ENCODE measurements around the gene SOX1. TPM values are rescaled to one million over a fixed set of nuclear protein-coding genes. Genes with fewer than 3 reads are reported as not detected.
A peak's percentile ranks its signal among the peaks of the same experiment; 100 is the strongest.

Gene SOX1
- total RNA-seq, 2 experiments from 2014 or later = not detected

DNA sequence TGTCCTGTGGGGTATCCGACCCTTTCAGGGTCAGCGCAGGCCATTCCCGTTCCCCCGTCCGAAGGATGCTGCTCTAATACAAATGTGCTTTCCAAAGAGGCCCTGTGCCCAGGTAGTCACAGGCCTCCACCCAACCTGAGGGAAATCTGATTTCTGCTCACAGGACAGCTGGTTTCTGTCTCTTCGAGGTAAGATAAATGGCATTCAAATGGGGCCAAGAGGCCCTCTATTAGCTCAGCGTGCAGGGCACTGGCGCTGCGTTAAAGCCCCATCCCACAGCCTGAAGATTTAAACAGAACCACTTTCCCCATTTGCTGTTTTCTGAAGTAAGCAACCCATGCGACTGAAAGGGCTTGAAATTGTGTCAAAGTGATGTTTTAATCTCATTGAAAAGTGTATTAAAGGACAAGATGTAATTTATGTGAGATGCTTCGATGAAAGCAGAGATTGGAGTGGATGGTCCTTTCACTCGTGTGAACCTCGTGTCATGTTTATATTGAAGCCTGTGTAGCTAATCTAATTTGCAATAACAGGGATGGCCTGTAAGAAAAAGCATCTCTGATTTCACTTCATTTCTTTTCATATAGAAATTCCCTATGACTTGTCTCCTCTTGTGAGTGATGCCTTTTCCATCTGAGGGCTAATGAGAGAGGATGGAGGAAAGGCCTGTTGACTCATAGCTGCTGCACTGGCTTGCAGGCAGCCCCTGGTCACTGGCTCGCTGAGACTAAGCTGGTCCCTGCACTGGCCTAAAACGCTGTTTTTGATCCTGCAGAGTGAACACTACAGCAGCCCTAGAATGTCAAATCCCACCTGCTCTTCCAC, 7.3 kb upstream of the SOX1 start:
- ATAC-seq = no peak
- CTCF ChIA-PET = no interaction called here
- H3K9me3 Mint-ChIP-seq (ENCODE audit: low read depth) = no peaks in the 10 kb centered on the region
- DNase-seq = no peak
- POLR2A ChIA-PET = no interaction called here
- no peak overlapping the region for H3K4me3 Mint-ChIP-seq
- peaks cover 75% of the 10 kb centered on the region for H3K27me3 Mint-ChIP-seq
- H3K27ac Mint-ChIP-seq = no peak overlapping the region
- peaks cover 4% of the 10 kb centered on the region for H3K4me1 Mint-ChIP-seq
- intact Hi-C loops (cut with DNase I, micrococcal nuclease) = loop anchor here in 1 of 2 experiments (5.0 kb wide), 1 partner anchor 43 kb away; no protein-coding TSS in a partner anchor
- H3K36me3 Mint-ChIP-seq (ENCODE audit: low read depth) = peaks cover 8% of the 10 kb centered on the region

DNA sequence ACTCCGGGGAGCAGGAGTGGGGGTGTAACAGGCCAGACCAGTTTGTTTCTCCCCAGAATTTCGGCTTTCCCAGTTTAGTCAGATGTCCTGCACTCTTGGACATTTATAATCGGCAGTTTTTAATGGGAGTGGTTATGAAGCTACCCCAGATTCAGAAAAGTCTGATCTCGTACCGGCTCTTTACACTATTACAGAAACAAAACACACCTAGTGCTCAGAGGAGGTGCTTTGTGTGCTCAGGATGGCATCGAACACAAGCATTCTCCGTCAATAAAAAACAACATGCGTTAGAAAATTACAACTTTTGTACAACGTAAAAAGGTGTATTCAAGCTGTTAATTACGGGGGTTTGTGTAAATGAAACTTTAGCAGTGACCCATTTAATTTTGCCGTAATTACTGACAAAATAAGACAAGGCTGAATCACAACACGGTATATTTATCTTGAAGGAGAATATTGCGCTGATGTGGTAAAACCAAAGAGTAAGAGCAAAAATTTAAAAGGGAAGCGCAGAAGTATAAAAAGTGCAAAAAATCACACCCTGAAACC, 6.6 kb upstream of the SOX1 start:
- H3K27me3 Mint-ChIP-seq = peaks cover 73% of the 10 kb centered on the region
- H3K27ac Mint-ChIP-seq = no peak overlapping the region
- ATAC-seq (no peak), DNase-seq (no peak)
- POLR2A ChIA-PET = no interaction called here
- CTCF ChIA-PET = interaction anchor here (1.4 kb wide), 1 partner anchor 16 kb away, joined by 4 read pairs; no protein-coding TSS in a partner anchor
- H3K36me3 Mint-ChIP-seq (ENCODE audit: low read depth) = peaks cover 3% of the 10 kb centered on the region
- H3K4me3 Mint-ChIP-seq = no peak overlapping the region
- H3K9me3 Mint-ChIP-seq (ENCODE audit: low read depth) = no peaks in the 10 kb centered on the region
- intact Hi-C loops (cut with DNase I, micrococcal nuclease) = loop anchor here in 1 of 2 experiments (5.0 kb wide), 1 partner anchor 42 kb away; no protein-coding TSS in a partner anchor
- H3K4me1 Mint-ChIP-seq = peaks cover 4% of the 10 kb centered on the region

DNA sequence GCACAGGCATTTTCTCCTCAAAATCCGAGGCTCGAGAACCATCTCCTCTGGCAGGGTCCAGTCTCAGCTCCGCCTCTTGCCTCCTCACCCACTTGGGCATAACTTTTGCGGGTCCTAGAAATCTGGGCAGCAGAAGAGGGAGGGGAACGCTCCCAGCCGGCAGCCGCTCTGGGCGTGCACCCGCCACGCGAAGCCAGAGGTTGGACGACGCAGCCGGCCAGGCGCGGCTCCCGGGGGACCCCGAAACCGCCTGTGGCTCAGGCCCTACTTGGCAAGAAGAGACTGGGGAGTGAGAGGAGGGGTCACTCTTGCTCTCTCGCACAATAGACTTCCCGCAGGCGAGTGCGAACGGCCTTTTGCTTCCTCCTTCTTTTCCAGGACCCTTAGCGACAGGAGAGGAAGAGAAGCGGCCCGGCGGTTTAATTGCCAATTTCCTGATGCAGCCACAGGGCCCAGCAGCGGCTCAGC, 6.0 kb upstream of the SOX1 start:
- intact Hi-C loops (cut with DNase I, micrococcal nuclease) = loop anchor here in 1 of 2 experiments (5.0 kb wide), 1 partner anchor 41 kb away; no protein-coding TSS in a partner anchor
- Mint-ChIP-seq H3K9me3 (ENCODE audit: low read depth) (no peaks in the 10 kb centered on the region), H3K4me3 (no peak overlapping the region), H3K27me3 (peaks cover 75% of the 10 kb centered on the region), H3K36me3 (ENCODE audit: low read depth) (peaks cover 3% of the 10 kb centered on the region), H3K4me1 (peaks cover 8% of the 10 kb centered on the region), H3K27ac (no peak overlapping the region)
- ChIA-PET CTCF (interaction anchor here (0.7 to 1.4 kb wide), 2 partner anchors 16 to 1747 kb away, joined by 3 to 4 read pairs; no protein-coding TSS in a partner anchor), POLR2A (no interaction called here)
- DNase-seq (no peak), ATAC-seq (no peak)

DNA sequence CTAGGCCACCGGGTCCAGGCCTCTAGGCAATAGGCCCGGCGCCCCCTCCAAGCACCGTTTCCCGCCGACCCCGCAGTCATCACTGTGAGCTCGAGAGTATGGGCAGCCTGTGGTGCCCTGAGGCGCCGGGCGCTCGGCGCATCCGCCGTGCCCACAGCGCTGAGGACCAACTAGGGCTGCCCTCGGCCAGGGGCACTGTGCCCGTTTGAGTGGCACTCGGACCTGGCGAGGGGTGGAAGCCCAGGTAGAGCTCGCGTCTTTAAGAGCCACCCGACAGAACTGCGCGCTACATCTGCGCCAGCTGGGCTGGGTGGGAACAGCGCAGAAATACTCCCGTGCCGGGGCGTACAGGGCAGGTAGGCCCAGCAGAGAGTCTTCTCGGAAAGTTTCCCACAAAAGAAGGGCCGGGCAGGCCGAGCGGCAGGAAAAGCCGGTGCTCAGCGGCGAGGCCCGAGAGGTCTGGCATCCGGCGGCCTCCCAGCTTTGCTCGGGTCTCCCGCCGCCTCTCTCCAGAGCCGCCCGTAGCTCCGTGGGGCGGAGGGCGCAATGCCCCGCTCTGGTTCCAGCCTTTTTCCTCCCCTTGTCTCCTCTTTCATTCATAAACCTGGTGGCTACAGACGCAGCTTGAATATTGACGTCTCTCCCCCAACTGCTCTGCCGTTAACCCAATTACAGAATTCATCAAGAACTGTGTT, 5.4 kb upstream of the SOX1 start:
- CTCF ChIA-PET = interaction anchor here (0.7 to 1.4 kb wide), 2 partner anchors 15 to 1748 kb away, joined by 3 to 4 read pairs; no protein-coding TSS in a partner anchor
- H3K4me3 Mint-ChIP-seq = no peak overlapping the region
- no peak overlapping the region for H3K27ac Mint-ChIP-seq
- peaks cover 3% of the 10 kb centered on the region for H3K36me3 Mint-ChIP-seq (ENCODE audit: low read depth)
- H3K4me1 Mint-ChIP-seq = peaks cover 13% of the 10 kb centered on the region
- DNase-seq (no peak), ATAC-seq (no peak)
- H3K27me3 Mint-ChIP-seq = peaks cover 78% of the 10 kb centered on the region
- intact Hi-C loops (cut with DNase I, micrococcal nuclease) = loop anchor here (2.0 to 5.0 kb wide), 2 partner anchors 41 to 45 kb away; no protein-coding TSS in a partner anchor
- H3K9me3 Mint-ChIP-seq (ENCODE audit: low read depth) = no peaks in the 10 kb centered on the region
- POLR2A ChIA-PET = no interaction called here

DNA sequence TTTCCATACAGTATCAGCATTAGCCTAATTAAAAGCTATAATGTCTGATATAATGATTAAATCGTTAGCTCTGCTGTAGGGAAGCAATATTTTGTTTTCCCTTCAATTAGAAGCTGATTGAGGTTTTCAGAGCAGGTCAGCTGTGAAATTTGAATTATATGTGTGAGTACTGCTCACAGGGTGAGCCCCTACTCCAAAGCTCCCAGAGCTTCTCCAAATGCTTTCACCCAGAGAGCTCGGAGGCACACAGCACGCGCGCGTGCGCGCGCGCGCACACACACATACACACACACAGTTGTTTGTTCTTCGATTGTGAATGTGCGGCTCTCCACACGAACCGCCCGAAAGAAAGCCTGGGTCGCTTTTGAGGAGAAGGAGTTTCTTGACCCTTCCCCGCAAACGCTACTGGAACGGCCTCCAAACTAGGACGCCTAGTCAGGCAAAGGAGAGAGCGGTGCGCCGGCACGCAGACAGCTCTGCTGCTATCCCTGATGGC, 4.8 kb upstream of the SOX1 start:
- ChIA-PET CTCF (interaction anchor here (1.4 kb wide), 1 partner anchor 15 kb away, joined by 4 read pairs; no protein-coding TSS in a partner anchor), POLR2A (interaction anchor here (0.6 kb wide), 1 partner anchor 544 kb away, joined by 5 read pairs; no protein-coding TSS in a partner anchor)
- Mint-ChIP-seq H3K27ac (no peak overlapping the region), H3K9me3 (ENCODE audit: low read depth) (no peaks in the 10 kb centered on the region), H3K36me3 (ENCODE audit: low read depth) (peaks cover 3% of the 10 kb centered on the region), H3K4me3 (no peak overlapping the region), H3K27me3 (peaks cover 74% of the 10 kb centered on the region), H3K4me1 (peaks cover 13% of the 10 kb centered on the region)
- intact Hi-C loops (cut with DNase I, micrococcal nuclease) = loop anchor here (2.0 to 5.0 kb wide), 2 partner anchors 40 to 45 kb away; no protein-coding TSS in a partner anchor
- no peak for DNase-seq
- ATAC-seq = no peak

DNA sequence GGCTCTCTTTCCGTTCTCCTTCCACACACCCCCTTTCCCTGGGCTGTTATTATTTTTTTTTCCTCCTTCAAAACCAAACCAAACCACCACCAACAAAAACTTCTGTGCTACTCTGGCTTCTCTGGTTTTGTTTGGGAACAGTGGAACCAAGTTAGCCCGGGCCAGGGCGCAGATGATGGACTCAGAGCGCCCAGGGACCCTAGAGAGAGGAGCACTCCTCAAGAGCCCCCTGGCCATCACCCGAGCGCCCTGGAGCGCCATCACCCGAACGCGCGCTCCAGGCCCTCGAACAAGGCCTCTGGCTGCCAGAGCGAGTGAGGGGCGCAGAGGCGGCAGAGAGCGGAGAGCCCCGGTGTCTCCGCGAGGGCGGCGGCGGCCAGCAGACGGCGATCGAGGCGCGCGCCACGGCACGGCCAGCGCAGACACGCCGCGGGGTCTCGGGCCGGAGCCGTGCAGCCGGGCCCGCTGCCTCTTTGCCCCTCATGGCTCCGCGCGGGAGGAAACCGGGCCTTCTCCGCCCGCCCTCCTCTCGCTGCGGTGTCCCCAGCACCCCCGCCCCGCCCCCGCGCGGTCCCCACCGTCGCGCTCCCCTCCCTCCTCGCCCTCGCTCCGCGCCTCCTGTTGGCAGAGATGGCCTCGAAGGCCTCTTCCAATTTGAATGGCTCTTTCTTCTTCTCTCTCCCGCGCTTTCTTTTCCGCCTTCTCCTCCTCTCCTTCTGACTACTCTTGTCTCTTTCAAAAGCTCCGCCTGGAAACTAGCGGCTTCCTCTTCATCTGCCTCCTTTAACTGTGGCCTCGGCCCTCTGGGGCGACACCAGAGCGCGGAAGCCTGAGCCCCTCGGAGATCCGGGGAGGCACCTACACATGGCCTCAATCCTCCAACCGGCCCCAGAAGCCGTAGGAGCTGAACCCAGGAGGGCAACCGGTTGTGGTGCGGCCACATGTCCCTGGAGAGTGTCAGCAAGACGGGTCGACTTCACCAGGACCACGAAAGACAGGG, 4.1 kb upstream of the SOX1 start:
- no peaks in the 10 kb centered on the region for H3K9me3 Mint-ChIP-seq (ENCODE audit: low read depth)
- DNase-seq (no peak), ATAC-seq (no peak)
- no peak overlapping the region for H3K4me3 Mint-ChIP-seq
- H3K27ac Mint-ChIP-seq = no peak overlapping the region
- H3K27me3 Mint-ChIP-seq = peaks cover 69% of the 10 kb centered on the region
- CTCF ChIA-PET = no interaction called here
- peaks cover 3% of the 10 kb centered on the region for H3K36me3 Mint-ChIP-seq (ENCODE audit: low read depth)
- intact Hi-C loops (cut with DNase I, micrococcal nuclease) = loop anchor here (2.0 to 5.0 kb wide), 2 partner anchors 39 to 44 kb away; no protein-coding TSS in a partner anchor
- peaks cover 11% of the 10 kb centered on the region for H3K4me1 Mint-ChIP-seq
- POLR2A ChIA-PET = interaction anchor here (0.6 kb wide), 1 partner anchor 543 kb away, joined by 5 read pairs; no protein-coding TSS in a partner anchor

DNA sequence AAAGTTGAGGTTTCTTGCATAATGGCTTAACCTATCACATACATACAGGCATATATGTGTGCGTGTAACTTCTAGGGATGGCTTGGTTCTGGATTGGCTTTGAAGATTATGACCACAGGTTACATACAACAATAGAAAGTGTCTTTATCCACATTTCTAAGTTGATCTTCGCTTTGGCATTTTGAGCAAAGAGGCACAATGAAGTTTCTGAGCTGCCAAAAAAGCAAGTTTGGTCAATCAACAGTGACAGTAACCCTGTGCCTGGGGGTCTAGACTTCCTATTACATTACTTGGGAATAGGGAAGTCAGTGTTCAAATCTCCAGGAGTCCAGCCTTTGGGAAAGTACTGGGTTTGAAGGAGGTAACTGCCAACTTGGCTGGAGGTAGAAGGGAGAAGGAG, 3.1 kb upstream of the SOX1 start:
- POLR2A ChIA-PET = no interaction called here
- no peak overlapping the region for H3K4me3 Mint-ChIP-seq
- peaks cover 61% of the 10 kb centered on the region for H3K27me3 Mint-ChIP-seq
- ATAC-seq (no peak), DNase-seq (no peak)
- H3K4me1 Mint-ChIP-seq = peaks cover 11% of the 10 kb centered on the region
- peaks cover 3% of the 10 kb centered on the region for H3K36me3 Mint-ChIP-seq (ENCODE audit: low read depth)
- H3K9me3 Mint-ChIP-seq (ENCODE audit: low read depth) = no peaks in the 10 kb centered on the region
- intact Hi-C loops (cut with DNase I, micrococcal nuclease) = loop anchor here (2.0 to 5.0 kb wide), 2 partner anchors 38 to 43 kb away; no protein-coding TSS in a partner anchor
- CTCF ChIA-PET = no interaction called here
- H3K27ac Mint-ChIP-seq = no peak overlapping the region

DNA sequence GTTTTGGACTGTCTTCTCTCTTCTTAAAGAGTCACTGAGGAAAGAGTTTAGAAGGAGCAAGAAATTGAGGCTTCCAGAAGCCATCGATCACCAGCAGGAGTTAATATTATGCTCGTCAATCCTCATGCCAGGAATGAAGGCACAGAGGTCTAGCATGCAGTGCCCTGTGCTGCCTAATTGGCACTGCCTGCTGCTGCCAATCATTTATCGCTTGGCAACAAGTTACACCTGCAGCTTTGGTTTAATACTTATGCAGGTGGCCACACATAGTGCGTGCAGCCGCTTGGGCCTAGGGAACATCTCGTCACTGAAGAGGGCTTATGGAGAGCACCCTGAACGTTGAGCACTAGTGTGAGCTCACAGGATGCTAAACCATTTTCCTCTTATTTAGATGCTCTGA, 2.7 kb upstream of the SOX1 start:
- Mint-ChIP-seq H3K9me3 (ENCODE audit: low read depth) (no peaks in the 10 kb centered on the region), H3K27me3 (peaks cover 61% of the 10 kb centered on the region), H3K27ac (no peak overlapping the region), H3K4me1 (peaks cover 11% of the 10 kb centered on the region), H3K4me3 (no peak overlapping the region), H3K36me3 (ENCODE audit: low read depth) (peaks cover 7% of the 10 kb centered on the region)
- intact Hi-C loops (cut with DNase I, micrococcal nuclease) = loop anchor here in 1 of 2 experiments (5.0 kb wide), 1 partner anchor 38 kb away; no protein-coding TSS in a partner anchor
- DNase-seq (no peak), ATAC-seq (no peak)
- CTCF ChIA-PET = no interaction called here
- POLR2A ChIA-PET = no interaction called here

DNA sequence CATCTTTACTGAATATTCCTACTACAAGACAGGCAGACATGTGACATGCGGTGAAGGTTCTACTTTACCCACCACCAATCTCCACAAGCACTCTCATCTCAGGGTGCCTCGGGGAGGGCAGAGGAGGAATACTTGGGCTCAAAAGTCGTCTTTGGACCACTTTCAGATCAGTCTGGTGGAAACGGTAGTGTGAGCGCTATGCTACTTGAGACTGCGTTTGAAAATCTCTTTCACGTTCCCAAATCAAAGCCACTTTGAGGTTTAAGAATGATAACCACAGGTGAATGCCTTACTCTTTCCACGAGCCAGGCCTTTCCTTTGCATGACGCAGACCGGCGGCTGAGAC, 1.5 kb upstream of the SOX1 start:
- Mint-ChIP-seq H3K27ac (no peak overlapping the region), H3K9me3 (ENCODE audit: low read depth) (peaks cover under 1% of the 10 kb centered on the region), H3K4me3 (peak overlapping the region; percentile 48), H3K4me1 (peaks cover 11% of the 10 kb centered on the region), H3K36me3 (ENCODE audit: low read depth) (peaks cover 9% of the 10 kb centered on the region), H3K27me3 (peaks cover 60% of the 10 kb centered on the region)
- ChIA-PET POLR2A (no interaction called here), CTCF (no interaction called here)
- ATAC-seq (no peak), DNase-seq (no peak)
- intact Hi-C loops (cut with DNase I, micrococcal nuclease) = no loop called here

DNA sequence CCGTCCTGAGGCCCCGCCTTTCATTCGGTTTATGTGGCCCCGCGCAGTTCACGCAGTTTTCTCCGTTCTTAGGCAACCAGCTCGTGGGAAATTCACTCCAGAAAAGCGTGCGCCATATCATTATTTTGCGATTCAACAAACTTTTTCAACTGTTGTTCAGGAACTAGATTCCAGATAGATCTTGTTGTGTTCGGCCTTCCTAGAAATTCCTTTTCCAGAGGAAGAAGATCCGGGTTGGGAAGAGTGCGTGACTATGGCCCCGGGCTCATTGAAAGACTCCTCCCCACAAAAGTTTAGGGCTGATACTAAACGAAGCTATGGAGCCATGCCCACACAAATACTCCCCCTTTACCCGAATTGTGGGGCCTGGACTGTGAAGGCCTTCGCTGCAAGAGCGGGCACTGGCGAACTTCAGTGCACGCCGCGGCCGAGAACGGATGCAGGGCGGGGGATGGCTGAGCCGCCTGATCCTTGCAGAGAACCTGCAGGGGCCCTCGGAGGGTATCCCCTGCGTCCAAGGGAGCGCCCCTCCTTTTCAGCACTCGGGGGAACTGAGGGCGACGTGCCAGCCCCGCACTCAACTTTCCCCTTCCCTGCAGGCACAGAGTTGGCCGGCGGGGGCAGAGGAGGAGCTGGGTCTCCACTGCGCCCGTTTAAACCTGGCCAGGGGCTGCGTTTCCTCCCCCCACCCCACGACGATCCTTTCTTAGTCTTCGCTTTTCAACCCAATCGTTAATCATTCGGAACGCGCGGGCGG, 904 bp upstream of the SOX1 start:
- peaks cover 13% of the 10 kb centered on the region for H3K36me3 Mint-ChIP-seq (ENCODE audit: low read depth)

More for the DNA sequence above, 904 bp upstream of the SOX1 start:
- H3K9me3 Mint-ChIP-seq (ENCODE audit: low read depth) = peaks cover 2% of the 10 kb centered on the region
- intact Hi-C loops (cut with DNase I, micrococcal nuclease) = loop anchor here in 1 of 2 experiments (2.0 kb wide), 1 partner anchor 521 kb away; no protein-coding TSS in a partner anchor
- H3K27me3 Mint-ChIP-seq = peaks cover 62% of the 10 kb centered on the region
- CTCF ChIA-PET = no interaction called here
- POLR2A ChIA-PET = no interaction called here
- ATAC-seq (no peak), DNase-seq (no peak)
- H3K4me3 Mint-ChIP-seq = peak overlapping the region; percentile 48
- peaks cover 11% of the 10 kb centered on the region for H3K4me1 Mint-ChIP-seq
- no peak overlapping the region for H3K27ac Mint-ChIP-seq
